Measurements from ENCODE around the gene BCOR. TPM values are rescaled to one million over a fixed set of nuclear protein-coding genes. Genes with fewer than 3 reads are reported as not detected.
A peak's percentile ranks its signal among the peaks of the same experiment; 100 is the strongest.

BCOR gene
- 6.9 and 8.8 TPM in 2 replicates for polyA plus RNA-seq (2012; rRNA removed)
- 8.4 and 9.4 TPM in 2 replicates for polyA plus RNA-seq (2012; cell fraction: cytosol; rRNA removed)
- 19.4 and 21.9 TPM in 2 replicates for polyA plus RNA-seq (2012; cell fraction: nucleus; rRNA removed)

GRCh38 chrX:40097504-40098263 lies at the start of gene BCOR:
Gene BCOR, minus strand, starts transcription at chrX:40097958. Its CDS starts 20,029 bp downstream, at chrX:40077929.
- peak; percentile 52; the same call in 1 of the 2 replicates for TF ChIP-seq POLR2AphosphoS5 (IDR thresholded peaks at IDR 0.05; ENCODE audit: low read depth, low read length)
- no peak for TF ChIP-seq GATA2 (CRISPR knock-in tag; IDR thresholded peaks at IDR 0.05)
- TF ChIP-seq TAF1 (IDR thresholded peaks at IDR 0.05; ENCODE audit: borderline replicate concordance, low read depth, low read length), result peak; percentile 40; the same call in 1 of the 2 replicates
- Histone ChIP-seq H3K9me2 (no peaks in the 10 kb centered on the region), H3K4me2 (peak within 1 kb of the TSS; percentile 85), H4K20me1 (ENCODE audit: insufficient read depth) (peaks cover 22% of the 10 kb centered on the region), H3K79me2 (ENCODE audit: insufficient read depth) (peaks cover 37% of the 10 kb centered on the region), H3K4me1 (ENCODE audit: control insufficient read depth in 1 of 2, insufficient read depth in 2 of 2, low read depth in 1 of 2, low read length in 1 of 2) (peaks cover 7 to 24% of the 10 kb centered on the region in 2 experiments; a peak in 2 of 4 replicates), H3F3A (replicated peaks; ENCODE audit: insufficient read depth) (peaks cover 12% of the 10 kb centered on the region), H2AFZ (ENCODE audit: low read depth) (no peak within 1 kb of the TSS), H3K27me3 (ENCODE audit: insufficient read depth) (peaks cover 28% of the 10 kb centered on the region; the same call in 1 of the 2 replicates), H3K4me3 (ENCODE audit: low read depth in 2 of 2, low read length in 1 of 2) (peak within 1 kb of the TSS; percentile 60 to 68), H3K9ac (peak within 1 kb of the TSS; percentile 65; the same call in 1 of the 2 replicates), H3K27ac (ENCODE audit: low read depth in 2 of 2, low read length in 1 of 2) (peak within 1 kb of the TSS; percentile 63 to 83; a peak in 3 of 4 replicates), H3K9me3 (no peaks in the 10 kb centered on the region), H3K36me3 (replicated peaks in 1 of 2; ENCODE audit: control insufficient read depth in 1 of 2, insufficient read depth in 2 of 2, low read length in 1 of 2) (no peaks in the 10 kb centered on the region)
- CTCF ChIA-PET, result interaction anchor here (0.5 to 1.9 kb wide), 7 partner anchors 47 to 455 kb away, joined by 3 to 5 read pairs (median 3); no protein-coding TSS in a partner anchor
- WGBS (ENCODE audit: low lambda C conversion rate), result 9% methylated on average over 32 of the region's 98 CpGs
- peak; percentile 79 for DNase-seq
- POLR2A ChIA-PET, result interaction anchor here (0.8 to 4.5 kb wide), 14 partner anchors 8 to 447 kb away, joined by 3 to 38 read pairs (median 4); no protein-coding TSS in a partner anchor

DNA sequence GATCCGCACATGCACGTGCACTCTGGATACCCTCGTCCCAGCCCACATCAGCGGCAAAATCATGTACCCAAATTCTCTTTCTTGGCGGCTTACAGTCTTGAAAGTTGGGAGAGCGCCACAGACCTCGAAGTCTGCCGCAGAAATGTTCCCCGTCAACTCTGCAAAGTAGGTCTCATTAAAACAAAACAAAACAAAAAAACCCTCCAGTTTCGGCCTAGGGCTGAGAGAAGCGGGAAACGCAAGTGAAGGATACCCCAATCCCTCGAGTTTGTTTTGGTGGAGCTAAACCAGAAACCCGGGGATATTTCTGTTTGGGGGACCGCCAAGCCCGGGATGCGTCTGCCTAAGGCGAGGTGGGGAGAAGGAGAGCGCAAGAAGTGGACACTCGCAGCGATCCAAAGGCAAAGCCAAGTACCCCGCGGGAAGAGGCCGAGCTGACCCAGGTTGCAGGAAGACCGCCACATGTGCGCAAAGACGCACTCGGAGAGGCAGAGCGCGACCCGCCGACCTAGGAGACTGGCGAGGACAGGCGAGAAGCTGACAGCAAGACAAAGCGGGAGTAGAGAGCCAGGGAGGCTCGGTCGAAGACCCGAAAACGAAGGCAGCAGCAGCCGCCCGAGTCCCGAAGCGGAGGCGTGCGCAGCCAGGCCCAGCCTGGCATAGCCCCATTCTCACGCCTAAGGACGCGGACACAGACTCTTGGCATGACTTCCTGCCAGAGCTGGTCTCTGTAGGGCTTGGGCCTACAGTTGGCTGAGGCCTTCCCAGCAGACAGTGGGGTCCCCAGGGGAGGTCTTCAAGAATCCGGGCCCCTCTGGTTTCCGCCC lies 49.6 kb upstream of the BCOR start:
- Histone ChIP-seq H3F3A (replicated peaks; ENCODE audit: insufficient read depth) (no peaks in the 10 kb centered on the region), H3K4me1 (ENCODE audit: control insufficient read depth in 1 of 2, insufficient read depth in 2 of 2, low read depth in 1 of 2, low read length in 1 of 2) (peaks cover 0 to 34% of the 10 kb centered on the region in 2 experiments; a peak in 2 of 4 replicates), H3K9ac (no peak overlapping the region), H3K9me3 (no peaks in the 10 kb centered on the region), H3K4me3 (ENCODE audit: low read depth in 2 of 2, low read length in 1 of 2) (no peak overlapping the region), H4K20me1 (ENCODE audit: insufficient read depth) (no peaks in the 10 kb centered on the region), H3K27me3 (ENCODE audit: insufficient read depth) (peaks cover 44% of the 10 kb centered on the region; the same call in 1 of the 2 replicates), H3K27ac (ENCODE audit: low read depth in 2 of 2, low read length in 1 of 2) (no peak overlapping the region; a peak in 1 of 4 replicates), H2AFZ (ENCODE audit: low read depth) (no peak overlapping the region), H3K4me2 (no peak overlapping the region), H3K9me2 (no peaks in the 10 kb centered on the region), H3K36me3 (replicated peaks in 1 of 2; ENCODE audit: control insufficient read depth in 1 of 2, insufficient read depth in 2 of 2, low read length in 1 of 2) (peaks cover 0 to 3% of the 10 kb centered on the region in 2 experiments), H3K79me2 (ENCODE audit: insufficient read depth) (no peaks in the 10 kb centered on the region)
- no peak for DNase-seq
- POLR2A ChIA-PET, result interaction anchor here (1.6 kb wide), 1 partner anchor 303 kb away, joined by 5 read pairs; no protein-coding TSS in a partner anchor
- TF ChIP-seq GABPA (IDR thresholded peaks at IDR 0.05; ENCODE audit: low read depth) (no peak), SMC3 (IDR thresholded peaks at IDR 0.05; ENCODE audit: low read depth, low read length) (no peak), RCOR1 (IDR thresholded peaks at IDR 0.05; ENCODE audit: low read length) (no peak), MXI1 (IDR thresholded peaks at IDR 0.05; ENCODE audit: low read depth, low read length) (no peak), GATA2 (CRISPR knock-in tag; IDR thresholded peaks at IDR 0.05) (no peak), TCF12 (IDR thresholded peaks at IDR 0.05) (no peak), FOXM1 (IDR thresholded peaks at IDR 0.05; ENCODE audit: low read depth) (no peak), RXRA (IDR thresholded peaks at IDR 0.05; ENCODE audit: borderline replicate concordance, low read depth) (no peak), FOXJ3 (CRISPR knock-in tag; IDR thresholded peaks at IDR 0.05) (no peak), USF1 (IDR thresholded peaks at IDR 0.05; ENCODE audit: borderline replicate concordance, low read depth) (no peak), POLR2AphosphoS5 (IDR thresholded peaks at IDR 0.05; ENCODE audit: low read depth, low read length) (no peak), CHD2 (IDR thresholded peaks at IDR 0.05; ENCODE audit: low read length, partially characterized antibody) (no peak), EZH2phosphoT487 (IDR thresholded peaks at IDR 0.05; ENCODE audit: borderline replicate concordance, low read depth) (no peak), RFX5 (IDR thresholded peaks at IDR 0.05; ENCODE audit: low read length) (no peak), CTCF (IDR thresholded peaks at IDR 0.05) (no peak), USF2 (IDR thresholded peaks at IDR 0.05; ENCODE audit: borderline replicate concordance, low read depth, low read length) (no peak)
- TF ChIP-seq, protein P1, sequence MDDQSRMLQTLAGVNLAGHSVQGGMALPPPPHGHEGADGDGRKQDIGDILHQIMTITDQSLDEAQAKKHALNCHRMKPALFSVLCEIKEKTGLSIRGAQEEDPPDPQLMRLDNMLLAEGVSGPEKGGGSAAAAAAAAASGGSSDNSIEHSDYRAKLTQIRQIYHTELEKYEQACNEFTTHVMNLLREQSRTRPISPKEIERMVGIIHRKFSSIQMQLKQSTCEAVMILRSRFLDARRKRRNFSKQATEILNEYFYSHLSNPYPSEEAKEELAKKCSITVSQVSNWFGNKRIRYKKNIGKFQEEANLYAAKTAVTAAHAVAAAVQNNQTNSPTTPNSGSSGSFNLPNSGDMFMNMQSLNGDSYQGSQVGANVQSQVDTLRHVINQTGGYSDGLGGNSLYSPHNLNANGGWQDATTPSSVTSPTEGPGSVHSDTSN (IDR thresholded peaks at IDR 0.05), result no peak
- CTCF ChIA-PET, result interaction anchor here (0.6 kb wide), 1 partner anchor 302 kb away, joined by 3 read pairs; no protein-coding TSS in a partner anchor
- 63% methylated on average over 34 of the region's 50 CpGs for WGBS (ENCODE audit: low lambda C conversion rate)
